Loucy (cell line): ENCODE results near the gene ECT2.

Source experiments
- EZH2phosphoT487 ChIP-seq: fragments of 200-600 bp; IDR thresholded peaks from 2 replicates; pipeline ENCODE4 v1.6.1; 2018; ENCODE audit warnings: antibody characterized with exemption, mild to moderate bottlenecking, moderate library complexity, borderline replicate concordance
- TF ChIP-seq, protein P1 (sequence below): fragments of 200-600 bp; sonication (generic); conservative IDR thresholded peaks from 2 replicates; pipeline ENCODE4 v1.5.1; 2014; ENCODE audit warnings: mild to moderate bottlenecking, antibody characterized with exemption, low read length

DNA sequence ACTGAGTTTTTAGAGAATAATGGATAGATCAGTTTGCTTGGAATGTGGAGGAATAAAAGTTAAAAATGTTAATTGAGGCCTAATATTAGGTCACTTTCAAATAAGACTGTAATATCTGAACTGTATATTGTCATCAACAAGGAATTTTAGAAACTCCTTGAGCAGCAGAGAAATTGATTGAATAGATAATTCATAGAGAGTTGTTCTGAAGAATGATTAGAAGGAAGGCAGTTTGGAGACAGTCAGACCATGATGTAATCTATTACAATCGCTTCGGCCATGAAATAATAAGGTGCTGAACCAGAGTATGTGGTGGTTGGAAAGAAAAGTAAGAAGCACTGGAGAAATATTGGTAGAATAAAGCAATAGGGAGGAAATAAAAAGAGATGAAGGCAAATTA lies 15.7 kb downstream of the ECT2 start:
- TF ChIP-seq, protein P1, sequence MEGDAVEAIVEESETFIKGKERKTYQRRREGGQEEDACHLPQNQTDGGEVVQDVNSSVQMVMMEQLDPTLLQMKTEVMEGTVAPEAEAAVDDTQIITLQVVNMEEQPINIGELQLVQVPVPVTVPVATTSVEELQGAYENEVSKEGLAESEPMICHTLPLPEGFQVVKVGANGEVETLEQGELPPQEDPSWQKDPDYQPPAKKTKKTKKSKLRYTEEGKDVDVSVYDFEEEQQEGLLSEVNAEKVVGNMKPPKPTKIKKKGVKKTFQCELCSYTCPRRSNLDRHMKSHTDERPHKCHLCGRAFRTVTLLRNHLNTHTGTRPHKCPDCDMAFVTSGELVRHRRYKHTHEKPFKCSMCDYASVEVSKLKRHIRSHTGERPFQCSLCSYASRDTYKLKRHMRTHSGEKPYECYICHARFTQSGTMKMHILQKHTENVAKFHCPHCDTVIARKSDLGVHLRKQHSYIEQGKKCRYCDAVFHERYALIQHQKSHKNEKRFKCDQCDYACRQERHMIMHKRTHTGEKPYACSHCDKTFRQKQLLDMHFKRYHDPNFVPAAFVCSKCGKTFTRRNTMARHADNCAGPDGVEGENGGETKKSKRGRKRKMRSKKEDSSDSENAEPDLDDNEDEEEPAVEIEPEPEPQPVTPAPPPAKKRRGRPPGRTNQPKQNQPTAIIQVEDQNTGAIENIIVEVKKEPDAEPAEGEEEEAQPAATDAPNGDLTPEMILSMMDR: no peak
- no peak for TF ChIP-seq EZH2phosphoT487
